Measurements from ENCODE around the gene KCTD18.

GRCh38 chr2:200534572-200534971 is 24.7 kb upstream of the KCTD18 start:
- TF ChIP-seq SIN3A (IDR thresholded peaks at IDR 0.05; ENCODE audit: borderline replicate concordance, insufficient read depth, low read length) (no peak), REST (IDR thresholded peaks at IDR 0.05; ENCODE audit: insufficient read depth in 1 of 2, low read depth in 2 of 2, low read length in 2 of 2) (no peak), POLR2AphosphoS5 (IDR thresholded peaks at IDR 0.05; ENCODE audit: low read depth, low read length) (no peak), TAF1 (IDR thresholded peaks at IDR 0.05; ENCODE audit: borderline replicate concordance, insufficient read depth, low read length) (no peak)
